ENCODE results near the gene ASTN1.
"Not testable (repeated sequence)": the region's sequence is repeated elsewhere in the genome, so short reads cannot be mapped to it uniquely, and the experiment has no call there.

ASTN1 gene

GRCh38 chr1:177103005-177103852 is 61.3 kb downstream of the ASTN1 start:
- DNase-seq: no peak

GRCh38 chr1:177092001-177092400 is 72.5 kb downstream of the ASTN1 start:
- DNase-seq: no peak

- DNase-seq: no peak
These were observed 73.5 kb downstream of the ASTN1 start for GRCh38 chr1:177091040-177091439.

- no peak for DNase-seq
These were observed 75.5 kb downstream of the ASTN1 start for GRCh38 chr1:177088966-177089365.

GRCh38 chr1:177082855-177083693 is 81.4 kb downstream of the ASTN1 start:
- DNase-seq: no peak

GRCh38 chr1:177080564-177080963 is 83.9 kb downstream of the ASTN1 start:
- DNase-seq: no peak

- no peak for DNase-seq
These were observed 86.6 kb downstream of the ASTN1 start for GRCh38 chr1:177077734-177078499.

- DNase-seq: no peak
These were observed 87.5 kb downstream of the ASTN1 start for GRCh38 chr1:177077006-177077405.

- DNase-seq: not testable (repeated sequence)
These were observed 89.7 kb downstream of the ASTN1 start for GRCh38 chr1:177074811-177075210.

- DNase-seq: no peak
These were observed 95.0 kb downstream of the ASTN1 start for GRCh38 chr1:177069490-177069889.

- no peak for DNase-seq
These were observed 96.6 kb downstream of the ASTN1 start for GRCh38 chr1:177067752-177068410.

GRCh38 chr1:177065430-177065829 is 99.1 kb downstream of the ASTN1 start:
- DNase-seq: no peak

GRCh38 chr1:177063648-177064047 is 100.9 kb downstream of the ASTN1 start:
- no peak for DNase-seq

- DNase-seq: no peak
These were observed 110.0 kb downstream of the ASTN1 start for GRCh38 chr1:177054542-177054941.

- no peak for DNase-seq
These were observed 110.9 kb downstream of the ASTN1 start for GRCh38 chr1:177053648-177054047.

GRCh38 chr1:177048314-177049069 is 116.0 kb downstream of the ASTN1 start:
- DNase-seq: no peak

GRCh38 chr1:177045151-177045550 is 119.4 kb downstream of the ASTN1 start:
- no peak for DNase-seq

- no peak for DNase-seq
These were observed 120.1 kb downstream of the ASTN1 start for GRCh38 chr1:177044390-177044789.

- no peak for DNase-seq
These were observed 120.9 kb downstream of the ASTN1 start for GRCh38 chr1:177043597-177043996.

GRCh38 chr1:177035586-177035985 is 128.9 kb downstream of the ASTN1 start:
- no peak for DNase-seq

GRCh38 chr1:177033628-177034027 is 130.9 kb downstream of the ASTN1 start:
- no peak for DNase-seq

GRCh38 chr1:177032434-177032833 is 132.1 kb downstream of the ASTN1 start:
- DNase-seq: no peak

Data from activated CD4-positive, alpha-beta T cell treated with anti-CD3 and anti-CD28 coated beads for 48 hours (primary cell).